ENCODE results near the gene ARHGEF33.
A peak's percentile ranks its signal among the peaks of the same experiment; 100 is the strongest.

ARHGEF33 gene

DNA sequence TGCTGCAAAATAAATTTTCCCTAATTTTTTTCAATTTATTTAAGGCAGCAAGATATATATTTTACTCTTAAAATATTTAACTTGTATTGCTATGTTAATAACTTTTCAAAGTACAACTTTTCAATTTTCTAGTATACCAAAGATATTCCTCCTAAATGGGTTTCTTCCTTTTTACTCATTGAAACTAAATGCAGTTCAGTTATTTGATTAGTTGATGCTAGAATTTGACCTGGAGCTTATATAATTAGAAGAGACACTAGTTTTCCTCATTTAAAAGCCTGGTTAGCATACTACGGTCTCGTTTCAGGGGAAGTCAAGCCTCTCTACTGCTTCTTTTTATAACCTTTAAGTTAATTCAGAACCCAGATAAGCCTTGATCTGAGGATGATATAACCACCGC, at the start of gene ARHGEF33:
TSS of gene ARHGEF33 (plus strand) at position 301 of the 400 bp plus-strand sequence. CDS start 29,573 bp downstream, outside the sequence.
- DNase-seq = no peak

GRCh38 chr2:38850045-38850444, 39.6 kb upstream of the ARHGEF33 start:
- no peak for DNase-seq

DNA sequence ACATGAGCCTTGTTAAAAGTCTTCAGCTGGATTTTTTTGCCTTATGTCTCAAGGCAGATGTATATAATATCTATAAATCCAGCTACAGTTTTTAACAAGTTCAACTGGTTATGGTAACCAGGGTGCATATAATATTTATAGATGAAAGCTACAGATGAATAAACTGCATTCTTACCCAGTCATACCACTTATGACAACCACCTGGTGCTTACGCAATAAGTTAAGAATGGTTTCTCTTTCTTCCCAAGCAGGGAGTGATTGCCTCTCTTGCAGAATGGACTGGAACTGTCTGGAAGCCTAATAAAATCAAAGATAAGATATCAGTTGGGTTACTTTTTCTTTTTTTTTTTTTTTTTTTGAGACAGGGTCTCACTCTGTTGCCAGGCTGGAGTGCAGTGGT, 33.5 kb upstream of the ARHGEF33 start:
- DNase-seq = no peak

DNA sequence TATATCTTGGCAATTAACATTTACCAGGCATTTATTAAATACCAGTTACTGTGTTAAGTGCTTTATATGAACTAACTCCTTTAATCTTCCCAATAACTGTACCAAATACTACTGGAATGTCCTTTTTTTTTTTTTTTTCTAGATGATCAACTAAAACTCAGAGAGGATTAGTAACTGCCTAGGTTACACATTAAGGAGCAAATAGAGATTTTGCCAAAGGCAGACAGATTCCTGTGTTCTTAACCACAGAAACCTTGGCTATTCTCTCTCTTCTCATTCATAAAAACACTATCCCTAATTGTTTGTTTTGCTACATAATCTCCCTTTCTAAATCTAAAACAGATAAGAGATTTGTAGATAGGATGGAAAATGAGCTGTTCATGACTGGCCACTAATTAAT, 27.2 kb upstream of the ARHGEF33 start:
- no peak for DNase-seq

- no peak for DNase-seq
These were observed 26.5 kb upstream of the ARHGEF33 start for GRCh38 chr2:38863061-38863695.

DNA sequence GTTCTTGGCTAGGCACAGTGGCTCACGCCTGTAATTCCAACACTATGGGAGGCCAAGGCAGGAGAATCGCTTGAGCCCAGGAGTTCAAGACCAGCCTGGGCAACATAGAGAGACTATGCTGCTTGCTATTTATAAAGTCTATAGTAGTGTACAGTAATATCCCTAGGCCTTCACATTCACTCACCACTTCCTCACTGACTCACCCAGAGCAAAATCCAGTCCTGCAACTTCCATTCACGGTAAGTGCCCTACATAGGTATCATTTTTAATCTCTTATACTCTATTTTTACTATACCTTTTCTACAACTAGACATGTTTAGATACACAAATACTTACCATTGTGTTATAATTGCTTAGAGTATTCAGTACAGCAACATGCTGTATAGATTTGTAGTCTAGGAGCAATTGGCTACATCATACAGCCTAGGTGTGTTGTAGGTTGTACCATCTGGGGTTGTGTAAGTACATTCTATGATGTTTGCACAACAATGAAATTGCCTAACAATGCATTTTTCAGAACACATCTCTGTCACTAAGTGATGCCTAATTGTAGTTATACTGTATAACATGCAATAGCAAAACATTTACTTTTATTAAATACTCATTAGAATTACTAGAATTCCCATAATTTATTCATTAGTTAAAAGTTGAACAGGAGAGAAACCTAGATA, 22.8 kb upstream of the ARHGEF33 start:
- no peak for DNase-seq

- DNase-seq = no peak
These were observed 18.2 kb upstream of the ARHGEF33 start for GRCh38 chr2:38871432-38871831.

DNA sequence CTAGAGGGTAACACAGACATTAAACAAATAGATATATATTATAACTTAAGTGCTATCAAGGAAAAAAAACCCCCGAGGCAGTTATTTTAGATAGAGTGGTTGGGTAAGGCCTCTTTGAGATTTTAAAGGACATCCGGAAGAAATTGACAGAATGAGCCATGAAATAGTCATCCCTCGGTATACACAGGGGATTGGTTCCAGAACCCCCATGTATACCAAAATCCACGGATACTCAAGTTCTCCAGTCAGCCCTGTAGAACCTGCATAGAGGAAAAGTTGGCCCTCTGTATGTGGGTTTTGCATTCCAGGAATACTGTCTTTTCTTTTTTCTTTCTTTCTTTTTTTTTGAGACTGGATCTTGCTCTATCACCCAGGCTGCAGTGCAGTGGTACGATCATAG, 15.9 kb upstream of the ARHGEF33 start:
- no peak for DNase-seq

- DNase-seq = no peak
These were observed 14.5 kb upstream of the ARHGEF33 start for GRCh38 chr2:38875227-38875575.

DNA sequence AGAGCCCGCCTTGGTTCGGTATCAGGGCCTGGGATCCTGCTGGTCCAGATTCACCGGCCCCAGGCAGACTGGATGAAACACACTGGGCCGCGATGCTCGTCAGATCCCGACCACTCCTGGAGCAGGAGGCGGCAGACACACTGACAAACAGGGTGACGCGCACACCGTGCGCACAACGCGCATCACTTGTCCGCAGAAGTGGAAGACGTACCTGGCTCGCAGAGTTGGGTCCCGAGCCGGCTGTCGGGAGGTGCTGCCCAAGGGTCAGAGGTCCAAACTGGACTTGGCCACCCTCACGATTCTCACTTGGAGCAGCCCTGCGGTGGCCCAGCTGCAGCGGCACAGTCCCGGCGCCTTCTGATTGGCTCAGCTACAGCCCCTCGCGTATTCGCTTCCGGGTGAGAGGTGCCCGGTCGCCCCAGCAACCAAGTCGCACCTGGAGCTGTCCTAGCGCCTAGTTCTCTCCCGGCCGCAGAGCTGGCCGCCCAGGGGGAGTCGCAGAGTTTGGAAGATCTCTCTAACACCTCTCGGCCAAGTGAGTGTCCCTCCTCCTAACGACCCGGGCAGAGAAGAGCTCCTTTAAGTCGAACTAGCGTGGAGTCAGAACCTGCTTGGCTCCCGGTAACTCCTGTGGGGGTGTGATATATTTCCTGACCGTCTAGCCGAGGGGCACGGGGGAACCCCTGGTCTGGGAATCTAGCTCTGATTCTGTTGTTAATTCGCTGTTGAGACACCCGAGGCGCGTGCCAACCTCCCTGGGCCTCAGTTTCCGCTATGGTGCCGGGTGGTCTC, 13.9 kb upstream of the ARHGEF33 start, which contains the start of the genes DHX57 and MORN2:
TSS of gene DHX57 (minus strand) at position 359 of the 792 bp plus-strand sequence. CDS start 7,529 bp downstream, outside the sequence.
TSS of gene MORN2 (plus strand) at position 401 of the 792 bp plus-strand sequence.
- DNase-seq = peak; percentile 90

- DNase-seq = peak; percentile 24
These were observed 13.3 kb upstream of the ARHGEF33 start for GRCh38 chr2:38876407-38876806.

GRCh38 chr2:38886063-38886462, 3.6 kb upstream of the ARHGEF33 start:
- no peak for DNase-seq

GRCh38 chr2:38887347-38887746, 2.3 kb upstream of the ARHGEF33 start:
- no peak for DNase-seq

DNA sequence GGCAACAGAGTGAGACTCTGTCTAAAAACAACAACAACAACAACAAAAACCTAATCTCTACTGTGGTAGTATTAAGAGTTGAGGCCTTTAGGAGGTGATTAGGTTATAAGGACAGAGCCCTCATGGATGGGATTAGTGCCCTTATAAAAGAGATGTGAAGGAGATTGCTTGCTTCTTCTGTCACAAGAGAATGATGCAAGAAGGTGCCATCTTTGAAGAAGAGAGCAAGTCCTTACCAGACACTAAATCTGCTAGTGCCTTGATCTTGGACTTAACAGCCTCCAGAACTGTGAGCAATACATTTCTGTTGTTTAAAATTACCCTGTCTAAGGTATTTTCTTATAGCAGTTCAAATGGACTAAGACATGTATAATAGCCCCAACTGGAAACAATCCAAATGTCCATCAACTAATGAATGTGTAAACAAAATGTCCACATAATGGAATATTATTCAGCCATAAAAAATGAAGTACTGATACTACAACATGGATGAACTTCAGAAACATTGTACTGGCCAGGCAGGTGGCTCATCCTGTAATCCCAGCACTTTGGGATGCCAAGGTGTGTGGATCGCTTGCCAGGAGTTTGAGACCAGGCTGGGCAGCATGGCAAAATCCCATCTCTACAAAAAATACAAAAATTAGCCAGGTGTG, 1.6 kb upstream of the ARHGEF33 start:
- DNase-seq = peak; percentile 13

GRCh38 chr2:38889045-38889444, 630 bp upstream of the ARHGEF33 start:
- no peak for DNase-seq

DNA sequence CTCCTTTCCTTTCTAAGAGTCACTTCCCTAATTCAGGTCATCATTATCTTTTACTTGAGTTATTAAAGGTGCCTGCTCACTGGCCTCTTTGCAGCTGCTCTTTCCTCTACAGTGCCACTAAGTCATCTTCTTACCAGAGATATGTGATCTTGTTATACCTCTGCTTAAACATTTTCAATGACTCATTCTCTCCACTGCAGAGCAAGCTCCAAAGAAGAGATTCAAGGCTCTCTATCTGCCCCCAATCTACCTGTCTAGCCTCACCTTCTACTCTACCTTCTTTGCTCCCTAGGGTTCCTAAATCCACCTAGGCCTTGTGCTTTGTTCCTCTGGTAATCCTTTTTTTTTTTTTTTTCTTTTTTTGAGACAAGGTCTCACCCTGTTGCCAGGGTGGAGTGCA, 3.1 kb downstream of the ARHGEF33 start:
- peak; percentile 48 for DNase-seq

- DNase-seq = peak; percentile 13
These were observed 8.6 kb downstream of the ARHGEF33 start for GRCh38 chr2:38898256-38898655.

DNA sequence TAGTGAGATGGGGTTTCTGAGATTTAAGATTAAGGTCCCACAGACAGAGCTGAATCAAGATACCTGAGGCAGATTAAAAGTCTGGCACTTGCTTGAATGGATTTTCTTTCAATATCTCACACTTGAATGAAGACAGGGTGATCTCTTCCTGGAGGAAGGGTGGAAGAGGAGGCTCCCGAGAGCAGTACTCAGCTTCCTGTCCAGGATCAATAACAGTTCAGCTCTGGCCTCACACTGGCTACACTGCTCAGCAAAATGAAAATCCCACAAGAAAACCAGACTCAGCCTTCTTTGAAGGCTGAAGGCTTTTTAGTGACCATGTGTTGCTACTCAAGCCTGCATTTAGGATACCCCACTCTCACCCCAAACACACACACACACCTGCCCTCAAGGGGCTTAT, 11.1 kb downstream of the ARHGEF33 start:
- no peak for DNase-seq

DNA sequence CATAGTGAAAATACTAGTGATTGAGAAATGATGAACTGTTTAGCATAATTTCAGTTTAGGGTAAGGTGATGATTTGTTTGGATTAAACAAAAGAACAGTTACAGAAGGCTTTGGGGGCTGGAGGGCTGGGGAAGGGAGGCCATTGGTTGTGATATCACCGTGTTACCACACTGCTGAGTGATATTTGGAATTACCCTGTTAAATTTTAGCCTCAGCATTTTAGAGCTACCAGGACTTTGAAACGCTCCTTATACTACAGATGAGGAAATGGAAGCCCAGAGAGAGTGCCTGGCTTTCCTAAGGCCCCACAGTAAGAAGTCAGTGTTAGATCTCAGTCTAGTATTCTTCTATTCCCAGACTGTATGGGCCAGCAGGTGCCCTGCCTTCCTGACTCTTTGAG, 15.6 kb downstream of the ARHGEF33 start:
- no peak for DNase-seq

GRCh38 chr2:38907242-38907641, 17.6 kb downstream of the ARHGEF33 start:
- DNase-seq = no peak

DNA sequence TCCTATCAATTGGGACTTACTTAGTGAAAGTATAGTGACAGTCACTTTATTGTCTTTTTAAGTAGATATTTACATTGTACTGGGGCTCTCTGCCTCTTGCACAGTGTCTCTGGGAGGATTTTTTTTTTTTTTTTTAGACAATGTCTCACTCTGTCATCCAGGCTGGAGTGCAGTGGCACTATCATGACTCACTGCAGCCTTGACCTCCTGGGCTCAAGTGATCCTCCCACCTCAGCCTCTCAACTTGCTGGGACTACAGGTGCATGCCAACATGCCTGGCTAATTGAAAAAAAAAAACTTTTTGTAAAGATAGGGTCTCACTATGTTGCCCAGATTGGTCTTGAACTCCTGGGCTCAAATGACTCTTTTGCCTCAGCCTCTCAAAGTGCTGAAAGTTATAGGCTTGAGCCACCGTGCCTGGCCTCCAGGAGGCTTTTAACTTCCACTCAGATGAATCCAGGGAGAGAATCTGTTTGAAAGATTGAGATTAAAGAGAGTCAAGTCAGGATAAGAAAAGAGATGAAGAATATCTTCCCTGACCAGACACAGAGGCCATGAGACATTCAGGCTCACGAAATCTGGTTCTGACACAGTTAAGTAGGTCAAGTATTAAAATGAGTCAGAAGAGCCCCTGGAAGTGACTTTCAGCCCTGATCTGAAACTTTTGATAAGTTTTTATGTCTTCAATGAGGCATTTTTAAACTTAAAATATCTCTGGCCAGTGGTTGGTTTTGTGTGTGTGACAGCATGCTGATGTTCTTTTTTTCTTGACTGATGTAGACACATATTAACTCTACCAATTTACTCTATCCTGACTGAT, 18.3 kb downstream of the ARHGEF33 start:
- DNase-seq = no peak

- DNase-seq = no peak
These were observed 20.2 kb downstream of the ARHGEF33 start for GRCh38 chr2:38909872-38910271.
